HG03060 (cell line): ENCODE results near the gene NUP93.
"Not testable (repeated sequence)": the region's sequence is repeated elsewhere in the genome, so short reads cannot be mapped to it uniquely, and the experiment has no call there.

Experiments used
- ATAC-seq: cut with Tn5 transposase; IDR thresholded peaks from one replicate; pipeline ENCODE4 v1.9.1; 2021; ENCODE audit warnings: low read depth, moderate number of reproducible peaks; ENCODE audit not compliant: unreplicated experiment

Gene NUP93

DNA sequence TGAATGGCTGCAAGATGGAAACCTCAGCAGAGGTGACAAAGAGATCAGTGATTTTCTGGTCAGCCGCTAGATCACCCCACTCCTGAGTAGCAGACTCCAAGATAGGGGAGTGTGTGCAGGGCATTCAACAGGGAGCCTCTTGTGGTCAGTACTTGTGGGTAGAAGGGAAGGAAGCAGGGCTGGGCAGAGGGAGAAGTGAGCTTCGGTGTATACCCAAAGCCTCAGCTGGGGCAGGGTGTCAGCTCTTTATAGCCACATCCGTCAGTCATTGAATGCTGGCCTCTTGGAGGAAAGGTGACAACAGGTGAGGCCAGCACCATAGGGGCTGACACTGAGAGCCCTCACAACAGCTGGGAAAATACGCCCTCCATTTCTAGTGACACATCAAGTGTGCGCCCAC is 132.8 kb downstream of the NUP93 start:
- ATAC-seq, result no peak

DNA sequence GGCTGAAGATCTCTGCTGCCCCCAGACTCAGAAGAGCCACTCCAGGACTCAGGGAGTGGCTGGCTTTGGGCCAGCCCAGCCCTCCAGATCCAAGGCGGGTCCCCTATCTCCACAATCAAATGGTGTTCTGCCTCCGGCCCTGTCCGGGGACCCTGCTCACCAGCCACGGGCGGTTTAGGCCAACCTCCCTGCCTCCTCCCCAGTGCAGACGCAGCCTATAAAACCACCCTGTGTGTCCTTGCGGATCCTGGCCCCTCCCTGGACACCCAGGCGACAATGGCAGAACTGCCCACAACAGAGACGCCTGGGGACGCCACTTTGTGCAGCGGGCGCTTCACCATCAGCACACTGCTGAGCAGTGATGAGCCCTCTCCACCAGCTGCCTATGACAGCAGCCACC is 135.0 kb downstream of the NUP93 start, which contains the start of gene SLC12A3:
TSS of gene SLC12A3 (plus strand) at position 248 of the 400 bp plus-strand sequence. CDS start at position 277, 29 bp downstream.
- ATAC-seq, result no peak

DNA sequence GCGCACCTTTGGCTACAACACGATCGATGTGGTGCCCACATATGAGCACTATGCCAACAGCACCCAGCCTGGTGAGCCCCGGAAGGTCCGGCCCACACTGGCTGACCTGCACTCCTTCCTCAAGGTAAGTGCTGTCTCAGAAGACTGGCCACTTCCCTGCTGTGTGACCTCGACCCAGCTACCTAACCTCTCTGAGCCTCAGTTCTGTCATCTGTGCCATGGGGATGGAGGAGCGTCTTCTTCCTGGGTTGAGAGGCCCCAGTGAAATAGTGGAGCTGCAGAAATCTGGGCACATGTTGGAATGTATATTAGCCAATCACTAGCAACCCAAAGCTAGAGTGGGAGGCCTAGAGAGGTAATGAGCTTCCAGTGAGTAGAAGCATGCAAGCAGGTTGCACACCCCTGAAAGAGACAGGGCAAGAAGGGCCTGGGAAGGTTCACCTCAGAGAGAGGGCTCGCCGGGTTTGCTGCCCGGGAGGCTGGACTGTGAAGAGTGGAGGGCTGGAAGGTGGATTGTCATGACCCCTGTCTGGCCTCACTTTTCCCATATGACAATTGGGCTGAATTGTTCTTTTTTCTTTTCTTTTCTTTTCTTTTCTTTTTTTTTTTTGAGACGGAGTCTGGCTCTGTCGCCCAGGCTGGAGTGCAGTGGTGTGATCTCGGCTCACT is 135.6 kb downstream of the NUP93 start:
- no peak for ATAC-seq

DNA sequence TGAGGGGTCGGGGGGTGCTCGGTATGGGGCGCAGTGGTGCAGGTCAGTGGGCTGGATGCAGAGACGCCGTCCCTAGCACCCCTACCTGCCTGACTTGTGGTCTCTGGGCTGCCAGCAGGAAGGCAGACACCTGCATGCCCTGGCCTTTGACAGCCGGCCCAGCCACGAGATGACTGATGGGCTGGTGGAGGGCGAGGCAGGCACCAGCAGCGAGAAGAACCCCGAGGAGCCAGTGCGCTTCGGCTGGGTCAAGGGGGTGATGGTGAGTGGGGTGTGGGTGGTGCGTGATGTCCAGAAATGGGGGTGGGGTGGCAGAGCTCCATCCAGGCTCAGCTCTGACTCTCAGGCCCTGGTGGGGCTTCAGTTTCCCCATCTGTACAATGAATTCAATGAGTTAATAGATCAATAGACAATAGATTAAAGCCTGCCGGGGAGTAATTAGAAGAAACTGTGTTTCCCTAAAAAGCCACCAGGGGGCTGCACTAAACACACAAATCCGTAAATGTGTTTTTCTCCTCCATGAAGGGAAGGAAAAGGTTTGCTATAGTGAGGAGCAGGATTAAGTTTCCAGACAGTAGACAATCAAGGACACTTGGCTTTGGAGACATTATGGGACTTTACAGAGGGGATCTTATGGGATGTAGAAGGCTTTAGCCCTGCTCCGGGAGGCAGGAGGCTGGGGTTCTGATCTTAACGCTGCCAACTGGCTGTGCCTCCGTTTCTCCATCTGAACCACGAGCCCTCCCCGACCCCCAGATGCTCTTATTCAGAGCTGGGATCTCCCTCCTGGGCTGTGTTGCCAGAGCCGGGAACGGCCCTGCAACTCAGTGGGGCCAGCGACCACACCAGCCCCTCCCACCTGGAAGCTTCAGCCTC is 137.3 kb downstream of the NUP93 start:
- no peak for ATAC-seq

DNA sequence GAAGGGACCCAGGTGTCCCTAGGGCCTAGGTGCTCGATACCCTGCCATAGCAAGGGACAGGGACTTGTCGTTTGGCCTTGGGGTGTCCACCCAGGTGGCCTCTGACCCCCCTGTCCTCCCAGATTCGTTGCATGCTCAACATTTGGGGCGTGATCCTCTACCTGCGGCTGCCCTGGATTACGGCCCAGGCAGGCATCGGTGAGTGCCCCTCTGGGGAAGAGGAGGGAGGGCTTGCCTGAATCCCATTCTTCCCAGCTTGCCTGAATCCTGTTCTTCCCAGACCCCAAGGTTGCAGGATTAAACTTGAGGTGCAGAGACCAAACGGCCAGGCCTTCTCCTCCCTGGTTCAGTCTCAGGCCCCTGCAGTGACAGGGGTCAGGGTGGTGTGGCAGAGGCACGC is 138.2 kb downstream of the NUP93 start:
- no peak for ATAC-seq

DNA sequence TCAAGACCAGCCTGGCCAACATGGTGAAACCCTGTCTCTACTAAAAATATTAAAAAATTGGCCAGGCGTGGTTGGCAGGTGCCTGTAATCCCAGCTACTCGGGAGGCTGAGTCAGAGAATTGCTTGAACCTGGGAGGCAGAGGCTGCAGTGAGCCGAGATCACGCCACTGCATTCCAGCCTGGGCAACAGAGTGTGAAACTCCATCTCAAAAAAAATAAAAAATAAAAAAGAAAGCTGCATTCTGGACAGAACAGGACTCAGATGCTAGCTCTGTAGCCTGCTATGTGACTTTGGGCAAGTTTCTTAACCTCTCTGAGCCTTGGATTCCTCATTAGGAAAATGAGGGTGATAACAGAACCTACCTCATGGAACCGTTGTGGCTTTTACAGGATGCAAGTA is 138.8 kb downstream of the NUP93 start:
- ATAC-seq, result not testable (repeated sequence)

DNA sequence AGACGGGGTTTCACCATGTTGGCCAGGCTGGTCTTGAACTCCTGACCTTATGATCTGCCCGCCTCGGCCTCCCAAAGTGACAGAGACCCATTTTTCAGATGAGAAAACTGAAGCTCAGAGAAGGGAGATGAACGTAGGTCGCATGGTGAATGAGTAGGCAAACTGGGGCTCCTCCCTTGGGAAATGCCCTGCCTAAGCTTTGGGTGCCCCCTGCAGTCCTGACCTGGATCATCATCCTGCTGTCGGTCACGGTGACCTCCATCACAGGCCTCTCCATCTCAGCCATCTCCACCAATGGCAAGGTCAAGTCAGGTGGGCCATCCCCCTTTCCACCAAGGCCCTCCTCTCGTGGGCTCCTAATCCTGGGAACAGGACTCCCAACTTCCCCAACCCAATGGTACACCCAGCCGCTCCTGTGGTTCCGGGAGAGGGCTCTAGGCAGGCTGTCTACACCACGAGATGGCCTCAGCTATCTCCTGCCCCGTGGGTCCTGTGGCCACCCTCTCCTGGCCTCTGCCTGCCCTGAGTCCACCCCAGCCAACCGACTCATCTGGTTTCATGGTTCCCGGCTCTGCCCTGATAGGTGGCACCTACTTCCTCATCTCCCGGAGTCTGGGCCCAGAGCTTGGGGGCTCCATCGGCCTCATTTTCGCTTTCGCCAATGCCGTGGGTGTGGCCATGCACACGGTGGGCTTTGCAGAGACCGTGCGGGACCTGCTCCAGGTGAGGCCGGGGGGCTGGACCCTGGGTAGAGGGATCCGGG is 139.8 kb downstream of the NUP93 start:
- no peak for ATAC-seq

DNA sequence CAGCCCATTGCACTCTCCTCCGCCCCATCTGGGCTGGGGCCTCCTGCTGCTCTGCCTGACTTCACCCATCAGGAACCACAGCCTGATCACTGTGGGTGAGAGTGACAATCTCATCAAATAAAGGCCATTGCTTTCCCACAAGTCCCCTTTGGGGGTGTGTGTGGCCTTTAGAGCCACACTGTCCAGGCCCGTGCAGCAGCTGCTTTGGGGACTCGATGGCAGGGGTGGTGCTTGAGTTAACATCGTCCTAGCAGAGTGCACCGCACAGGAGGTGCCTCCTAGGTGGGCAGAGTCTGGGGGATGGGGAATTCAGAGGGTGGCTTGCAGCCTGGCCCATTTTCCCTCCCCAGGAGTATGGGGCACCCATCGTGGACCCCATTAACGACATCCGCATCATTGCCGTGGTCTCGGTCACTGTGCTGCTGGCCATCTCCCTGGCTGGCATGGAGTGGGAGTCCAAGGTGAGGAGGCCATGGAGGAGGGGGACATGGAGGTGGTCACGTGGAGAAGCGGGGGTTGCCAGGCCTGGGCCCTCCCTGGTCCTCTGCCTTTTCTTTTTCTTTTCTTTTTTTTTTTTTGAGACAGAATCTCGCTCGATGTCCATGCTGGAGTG is 140.5 kb downstream of the NUP93 start:
- no peak for ATAC-seq

DNA sequence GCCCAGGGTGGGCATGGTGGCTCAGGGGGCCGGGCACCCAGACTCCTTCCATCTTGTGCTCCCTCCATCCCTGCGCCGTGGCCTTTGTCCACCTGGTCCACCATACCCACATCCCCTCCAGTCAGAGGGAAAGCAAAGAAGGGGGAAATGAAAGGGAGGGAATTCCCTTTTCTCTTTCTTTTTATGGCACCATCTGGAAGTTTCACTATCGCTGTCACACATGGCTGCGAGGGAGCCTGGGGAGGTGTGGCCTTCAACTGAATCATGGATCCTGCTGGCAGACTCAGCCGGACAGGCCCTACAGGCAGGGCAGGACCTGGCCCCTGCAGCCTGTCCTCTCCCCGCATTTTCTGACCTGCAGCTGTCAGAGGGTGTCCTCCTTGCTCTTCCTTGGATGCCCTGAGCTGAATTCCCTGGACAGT is 141.3 kb downstream of the NUP93 start:
- ATAC-seq, result no peak

DNA sequence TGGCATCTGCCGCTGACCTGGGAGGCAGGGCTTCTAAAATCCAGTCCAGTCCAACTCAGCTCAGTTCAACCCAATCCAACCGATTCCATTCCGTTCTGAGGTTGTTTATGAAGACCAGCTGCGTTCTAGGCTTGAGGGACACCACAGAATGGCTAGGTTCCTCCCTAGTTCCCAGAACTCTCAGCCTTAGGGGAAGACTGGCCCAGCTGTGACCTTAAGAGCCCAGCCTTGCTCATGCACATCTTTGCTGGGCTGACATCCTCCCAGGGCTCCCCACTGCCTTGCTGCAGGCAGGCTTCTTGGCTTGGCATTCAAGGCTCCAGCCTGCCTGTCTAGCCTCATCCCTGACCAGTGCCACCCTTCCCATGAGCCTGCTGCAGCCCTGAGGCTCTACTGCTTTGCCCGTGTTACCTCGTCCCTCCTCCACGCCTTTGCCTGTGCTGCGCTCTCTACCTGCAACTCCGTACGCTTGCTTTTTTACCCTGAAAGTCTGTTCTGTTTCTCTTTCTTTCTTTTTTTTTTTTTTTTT is 143.0 kb downstream of the NUP93 start:
- ATAC-seq, result no peak

DNA sequence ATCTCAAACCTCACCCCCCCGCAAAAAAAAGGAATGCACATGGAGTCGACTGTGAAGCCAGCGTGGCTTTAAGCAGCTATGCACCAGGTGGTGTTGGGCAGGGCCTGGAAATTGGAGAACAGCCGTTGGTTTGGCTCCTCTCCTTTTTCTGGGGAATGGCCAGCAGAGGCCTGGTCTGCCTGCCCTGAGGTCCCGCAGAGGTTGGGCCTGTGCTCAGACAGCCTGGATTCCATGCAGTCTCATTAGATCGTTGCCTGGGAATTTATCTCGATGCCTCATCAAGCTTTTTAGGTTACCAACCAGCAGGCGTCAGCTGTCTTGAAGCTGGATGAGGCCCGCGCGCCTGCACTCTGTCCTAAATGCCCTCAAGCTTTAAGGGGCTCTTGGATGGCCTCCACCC is 144.9 kb downstream of the NUP93 start:
- no peak for ATAC-seq

DNA sequence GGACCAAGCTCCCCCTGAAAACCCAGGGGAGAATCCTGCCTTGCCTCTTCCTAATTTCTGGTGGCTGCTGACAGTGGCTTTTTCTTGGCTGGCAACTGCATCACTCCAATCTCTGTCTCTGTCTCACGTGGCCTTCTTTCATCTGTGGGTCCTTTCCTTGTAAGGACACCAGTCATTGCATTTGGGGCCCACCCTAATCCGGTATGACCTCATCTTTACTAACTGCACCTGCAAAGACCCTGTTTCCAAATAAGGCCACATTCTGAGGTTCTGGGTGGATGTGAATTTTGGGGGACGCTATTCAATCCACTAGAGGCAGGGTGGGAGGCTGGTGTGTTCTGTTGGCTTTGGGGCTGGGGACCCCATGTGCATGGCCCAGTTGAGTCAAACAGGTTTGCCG is 146.1 kb downstream of the NUP93 start:
- ATAC-seq, result no peak

DNA sequence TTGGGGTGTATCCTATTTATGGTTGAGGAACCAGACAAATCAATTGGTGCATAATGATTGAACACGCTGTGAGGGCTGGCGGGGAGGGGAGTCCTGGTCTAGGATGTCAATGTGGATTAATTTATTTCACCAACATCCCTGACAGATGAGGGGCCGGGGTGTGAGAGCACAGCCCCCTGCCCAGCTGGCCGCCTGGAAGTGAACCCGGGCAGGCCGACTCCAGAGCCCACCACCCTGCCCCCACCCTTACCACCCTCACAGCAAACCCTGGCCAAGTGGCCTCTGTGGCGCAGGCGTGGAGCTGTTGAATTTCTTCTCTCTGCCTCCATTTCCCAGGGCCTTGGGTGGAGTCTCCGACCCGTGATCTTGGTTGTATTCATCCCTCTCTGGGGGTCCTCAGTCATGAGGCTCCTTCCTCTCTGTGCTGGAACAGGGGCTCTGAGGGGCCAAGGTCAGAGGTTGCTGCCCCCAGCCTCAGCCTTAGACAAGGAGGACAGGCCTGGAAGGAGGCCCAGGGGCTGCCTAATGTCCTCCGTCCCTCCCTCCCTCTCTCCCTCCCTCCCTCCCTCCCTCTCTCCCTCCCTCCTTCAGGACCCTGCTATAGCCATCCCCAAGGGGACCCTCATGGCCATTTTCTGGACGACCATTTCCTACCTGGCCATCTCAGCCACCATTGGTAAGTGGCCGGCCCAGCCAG is 147.7 kb downstream of the NUP93 start:
- no peak for ATAC-seq

DNA sequence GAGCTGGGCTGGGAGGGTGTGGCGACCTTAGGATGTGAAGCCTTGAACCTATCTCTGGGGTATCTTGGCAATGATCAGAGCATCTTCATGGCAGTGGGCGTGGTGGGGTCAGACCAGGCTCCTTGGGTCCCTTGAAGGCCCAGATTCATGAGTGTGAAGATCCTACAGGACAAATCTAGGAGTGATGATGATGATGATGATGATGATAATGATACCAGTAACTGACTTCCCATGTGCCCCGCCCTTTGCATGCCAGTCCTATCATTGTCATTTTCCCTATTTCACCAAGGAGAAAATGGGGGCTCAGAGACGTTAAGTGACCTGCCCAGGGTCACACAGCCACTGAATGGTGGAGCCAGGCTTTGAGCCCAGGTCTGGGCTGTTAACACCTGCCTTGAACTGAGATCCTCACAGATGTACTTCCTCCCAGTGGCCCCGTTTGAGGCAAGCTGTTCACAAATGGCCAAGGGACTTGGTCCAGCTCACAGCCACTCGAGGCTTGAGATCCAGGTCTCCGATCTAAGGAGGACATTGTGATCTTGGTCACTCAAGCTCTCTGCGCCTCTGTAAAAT is 148.4 kb downstream of the NUP93 start:
- no peak for ATAC-seq

DNA sequence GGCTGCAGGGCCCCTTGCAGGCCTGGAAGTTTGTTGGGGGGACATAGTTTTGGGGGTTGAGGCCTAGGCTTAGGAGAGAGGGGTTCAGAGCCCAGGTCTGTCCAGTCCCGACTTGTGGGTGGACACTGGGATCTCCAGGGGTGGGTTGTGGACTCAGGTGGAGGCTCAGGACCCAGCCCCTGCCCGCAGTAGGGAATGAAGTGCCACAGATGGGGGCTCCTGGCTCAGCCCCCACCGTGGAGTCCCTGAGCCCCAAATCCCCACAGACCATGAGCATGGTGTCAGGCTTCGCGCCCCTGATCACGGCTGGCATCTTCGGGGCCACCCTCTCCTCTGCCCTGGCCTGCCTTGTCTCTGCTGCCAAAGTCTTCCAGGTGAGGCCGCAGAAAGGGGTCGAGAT is 149.3 kb downstream of the NUP93 start:
- ATAC-seq, result no peak

DNA sequence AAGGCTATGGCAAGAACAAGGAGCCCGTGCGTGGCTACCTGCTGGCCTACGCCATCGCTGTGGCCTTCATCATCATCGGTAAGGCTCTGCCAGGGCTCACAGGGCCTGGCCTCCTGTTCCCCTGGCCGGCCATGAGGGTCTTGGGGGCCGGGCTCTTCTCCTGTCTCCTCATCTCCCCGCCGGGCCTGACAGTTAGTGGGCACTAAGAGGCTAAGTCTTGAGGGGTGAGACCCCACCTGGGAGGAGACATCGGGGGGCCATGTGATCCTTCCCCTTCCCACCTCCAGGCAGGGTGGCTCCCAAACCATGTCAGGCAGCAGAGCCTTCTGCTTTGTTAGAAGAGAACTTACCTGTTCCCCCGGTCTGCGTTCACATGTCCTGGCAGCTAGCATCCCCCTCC is 150.2 kb downstream of the NUP93 start:
- ATAC-seq, result no peak

DNA sequence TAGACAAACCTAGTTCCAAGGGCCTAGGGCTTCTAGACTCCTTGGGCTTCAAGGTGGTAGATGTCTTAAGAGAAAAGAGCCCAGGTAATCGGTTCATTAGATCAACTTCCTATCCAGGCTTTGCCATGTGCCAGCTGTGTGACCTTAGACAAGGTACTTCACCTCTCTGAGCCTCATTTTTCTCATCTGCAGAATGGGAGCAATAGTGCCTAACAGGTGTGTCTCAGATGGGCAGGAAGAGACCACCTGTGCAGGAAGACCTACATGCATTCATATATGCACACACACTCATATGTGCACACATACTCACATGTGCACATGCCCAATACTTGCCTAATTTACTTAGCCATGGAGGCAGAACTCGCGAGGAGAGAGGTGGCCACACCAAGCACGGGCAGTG is 150.8 kb downstream of the NUP93 start:
- ATAC-seq, result no peak

DNA sequence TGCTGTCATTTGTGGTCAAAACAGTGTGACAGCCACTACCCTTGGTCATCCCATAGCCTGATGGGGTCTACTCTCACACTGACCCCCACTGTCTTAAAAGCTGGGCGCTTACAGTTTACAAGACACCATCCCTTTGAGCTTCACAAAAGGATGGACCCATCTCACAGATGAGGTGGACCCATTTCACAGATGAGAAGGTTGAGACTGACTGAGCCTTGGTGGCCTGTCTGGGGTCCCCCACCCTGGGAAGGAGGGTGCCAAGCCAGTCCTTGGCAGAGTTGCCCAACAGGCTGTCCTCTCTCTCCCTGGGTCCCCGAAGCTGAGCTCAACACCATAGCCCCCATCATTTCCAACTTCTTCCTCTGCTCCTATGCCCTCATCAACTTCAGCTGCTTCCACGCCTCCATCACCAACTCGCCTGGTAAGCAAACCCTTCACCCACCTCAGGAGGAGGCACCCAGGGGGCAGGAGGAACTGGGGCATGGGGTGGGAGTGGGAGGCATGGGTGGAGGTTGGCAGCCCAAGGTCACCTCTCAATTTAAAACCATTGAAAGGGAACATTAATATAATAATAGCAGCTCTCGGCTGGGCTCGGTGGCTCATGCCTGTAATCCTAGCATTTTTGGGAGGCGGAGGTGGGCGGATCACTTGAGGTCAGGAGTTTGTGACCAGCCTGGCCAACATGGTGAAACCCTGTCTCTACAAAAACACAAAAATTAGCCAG is 152.3 kb downstream of the NUP93 start:
- ATAC-seq, result no peak

DNA sequence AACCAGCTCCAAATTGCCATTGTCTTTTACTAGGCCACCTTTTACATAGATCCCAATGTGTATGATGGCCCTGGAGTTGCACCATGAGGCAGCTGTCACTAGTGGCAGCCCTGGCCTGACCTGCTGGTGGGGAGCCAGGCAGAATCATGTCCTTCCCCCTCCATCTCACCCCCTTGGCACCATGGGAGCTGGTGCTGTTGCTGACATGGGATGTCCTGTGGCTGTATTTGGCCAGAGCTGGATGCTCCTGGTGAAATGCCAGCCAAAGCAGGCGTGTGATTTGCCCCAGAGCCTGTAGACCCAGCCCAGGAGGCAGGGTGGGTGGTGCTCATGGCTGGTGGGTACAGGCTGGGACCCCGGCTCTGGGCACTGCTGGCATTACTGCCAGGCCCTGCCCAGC is 153.7 kb downstream of the NUP93 start:
- ATAC-seq, result no peak
